DMS 273 (cell line): ENCODE data around the gene CNIH2.
"Not testable (repeated sequence)": the region's sequence is repeated elsewhere in the genome, so short reads cannot be mapped to it uniquely, and the experiment has no call there.

Experiments
- DNase-seq: peaks from one replicate; lab custom pipeline; 2025; ENCODE audit not compliant: unreplicated experiment; lab: John Stamatoyannopoulos, UW

CNIH2 gene

GRCh38 chr11:66277471-66278362 lies at the start of gene CNIH2:
CNIH2 (plus strand) TSS chr11:66278175; CDS start chr11:66278457, 282 bp downstream.
- peak; percentile 66 for DNase-seq

GRCh38 chr11:66228521-66228920 lies 49.5 kb upstream of the CNIH2 start:
- DNase-seq, result no peak

- DNase-seq, result peak; percentile 49
Measured at GRCh38 chr11:66230156-66230555, 47.8 kb upstream of the CNIH2 start.

- no peak for DNase-seq
Measured at GRCh38 chr11:66230978-66231377, 47.0 kb upstream of the CNIH2 start.

GRCh38 chr11:66231561-66231960 lies 46.4 kb upstream of the CNIH2 start:
- no peak for DNase-seq

- DNase-seq, result no peak
Measured at GRCh38 chr11:66232769-66233168, 45.2 kb upstream of the CNIH2 start.

- no peak for DNase-seq
Measured at GRCh38 chr11:66233301-66233700, 44.7 kb upstream of the CNIH2 start.

GRCh38 chr11:66235141-66235540 lies 42.8 kb upstream of the CNIH2 start:
- DNase-seq, result no peak

GRCh38 chr11:66237867-66238266 lies 40.1 kb upstream of the CNIH2 start:
- DNase-seq, result no peak

GRCh38 chr11:66238786-66239413 lies 39.1 kb upstream of the CNIH2 start:
- no peak for DNase-seq

- DNase-seq, result no peak
Measured at GRCh38 chr11:66239511-66239910, 38.5 kb upstream of the CNIH2 start.

- DNase-seq, result no peak
Measured at GRCh38 chr11:66239998-66240780, 37.8 kb upstream of the CNIH2 start.

- DNase-seq, result no peak
Measured at GRCh38 chr11:66240781-66241136, 37.2 kb upstream of the CNIH2 start.

- DNase-seq, result peak; percentile 47
Measured at GRCh38 chr11:66242095-66242765, 35.7 kb upstream of the CNIH2 start.

GRCh38 chr11:66243782-66244535 lies 34.0 kb upstream of the CNIH2 start:
- DNase-seq, result no peak

- no peak for DNase-seq
Measured at GRCh38 chr11:66247295-66247694, 30.7 kb upstream of the CNIH2 start.

- no peak for DNase-seq
Measured at GRCh38 chr11:66247801-66248200, 30.2 kb upstream of the CNIH2 start.

GRCh38 chr11:66248903-66249302 lies 29.1 kb upstream of the CNIH2 start:
- DNase-seq, result no peak

- DNase-seq, result no peak
Measured at GRCh38 chr11:66251809-66252208, 26.2 kb upstream of the CNIH2 start.

- not testable (repeated sequence) for DNase-seq
Measured at GRCh38 chr11:66253081-66253480, 24.9 kb upstream of the CNIH2 start.
